NCI-H1930 (cell line): ENCODE results near the gene LRFN4.

Source experiments
- DNase-seq, 2 experiments: peaks; one replicate each; lab custom pipeline; 2025; lab: John Stamatoyannopoulos, UW

Gene LRFN4

DNA sequence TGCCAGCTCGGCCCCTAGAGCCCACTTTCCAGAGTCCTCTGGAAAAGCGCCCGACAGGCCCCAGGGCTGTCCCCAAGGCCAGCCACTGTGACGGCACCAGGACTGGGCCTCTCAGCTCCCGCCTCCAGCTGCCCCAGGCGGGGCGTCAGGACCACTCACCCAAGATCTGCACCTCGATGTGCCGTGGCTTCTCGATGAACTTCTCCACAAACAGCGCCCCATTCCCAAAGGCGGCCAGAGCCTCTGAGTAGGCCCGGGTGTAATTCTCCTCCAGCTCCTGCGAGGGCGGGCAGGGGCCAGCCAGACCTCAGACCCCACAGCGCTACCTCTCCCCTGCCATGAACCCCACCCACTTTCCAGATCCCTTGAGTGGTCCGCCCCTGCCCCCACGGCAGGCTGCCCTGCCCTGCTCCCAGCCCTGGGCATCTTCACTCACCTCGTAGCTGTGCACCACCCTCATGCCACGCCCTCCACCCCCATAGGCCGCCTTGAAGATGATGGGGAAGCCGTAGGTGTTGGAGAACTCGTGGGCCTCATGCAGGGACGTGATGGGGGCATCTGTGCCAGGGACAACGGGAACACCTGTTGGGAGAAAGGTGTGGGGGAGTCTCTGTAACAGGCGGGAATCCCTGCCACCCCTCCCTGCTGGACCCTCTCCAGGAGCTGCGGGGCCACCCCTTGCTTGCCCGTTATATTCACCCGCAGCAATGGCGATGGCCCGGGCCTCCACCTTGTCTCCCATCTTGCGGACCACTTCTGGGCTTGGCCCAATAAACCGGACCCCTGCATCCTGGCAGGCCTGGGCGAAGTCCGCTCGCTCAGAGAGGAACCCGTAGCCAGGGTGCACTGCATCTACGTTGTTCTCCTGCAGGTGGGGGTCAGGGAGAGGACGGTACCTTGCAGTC lies 14.0 kb downstream of the LRFN4 start:
- DNase-seq = no peak

DNA sequence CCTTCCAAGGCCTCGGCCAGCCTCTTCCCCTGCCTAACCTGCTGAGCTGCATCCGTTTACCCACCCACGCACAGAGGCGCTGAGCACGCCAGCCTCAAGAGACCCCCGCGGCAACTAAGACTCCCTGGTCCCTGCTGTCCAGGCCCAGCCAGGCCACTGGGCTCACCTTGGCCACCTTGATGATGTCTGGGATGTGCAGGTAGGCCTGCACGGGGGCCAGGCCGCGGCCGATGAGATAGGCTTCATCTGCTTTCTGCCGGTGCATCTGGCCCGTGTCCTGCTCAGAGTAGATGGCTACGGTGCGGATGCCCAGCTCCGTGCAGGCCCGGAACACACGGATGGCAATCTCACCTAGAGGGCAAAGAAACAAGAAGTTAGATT lies 14.6 kb downstream of the LRFN4 start:
- DNase-seq = no peak

- no peak for DNase-seq
These were observed 17.4 kb downstream of the LRFN4 start for GRCh38 chr11:66874232-66874631.

DNA sequence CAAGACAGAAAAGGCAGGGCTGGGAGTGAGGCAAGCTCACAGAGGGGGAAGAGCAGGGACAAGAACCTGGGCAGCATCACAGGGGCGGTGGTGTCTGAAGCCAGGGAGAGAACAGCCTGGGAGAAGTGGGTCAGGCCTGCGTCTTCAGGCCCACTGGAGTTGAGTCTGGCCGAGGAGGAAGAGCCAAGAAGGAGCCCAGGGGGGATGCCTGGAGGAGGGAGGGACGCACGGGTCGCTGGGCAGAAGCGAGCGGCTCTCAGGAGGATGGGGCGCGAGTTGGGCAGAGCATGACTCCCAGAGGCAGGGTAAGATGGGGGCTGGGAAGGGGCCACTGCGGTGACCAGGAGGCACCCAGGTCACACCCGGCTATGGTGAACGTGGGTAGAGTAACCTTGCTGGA lies 18.5 kb downstream of the LRFN4 start:
- no peak for DNase-seq

DNA sequence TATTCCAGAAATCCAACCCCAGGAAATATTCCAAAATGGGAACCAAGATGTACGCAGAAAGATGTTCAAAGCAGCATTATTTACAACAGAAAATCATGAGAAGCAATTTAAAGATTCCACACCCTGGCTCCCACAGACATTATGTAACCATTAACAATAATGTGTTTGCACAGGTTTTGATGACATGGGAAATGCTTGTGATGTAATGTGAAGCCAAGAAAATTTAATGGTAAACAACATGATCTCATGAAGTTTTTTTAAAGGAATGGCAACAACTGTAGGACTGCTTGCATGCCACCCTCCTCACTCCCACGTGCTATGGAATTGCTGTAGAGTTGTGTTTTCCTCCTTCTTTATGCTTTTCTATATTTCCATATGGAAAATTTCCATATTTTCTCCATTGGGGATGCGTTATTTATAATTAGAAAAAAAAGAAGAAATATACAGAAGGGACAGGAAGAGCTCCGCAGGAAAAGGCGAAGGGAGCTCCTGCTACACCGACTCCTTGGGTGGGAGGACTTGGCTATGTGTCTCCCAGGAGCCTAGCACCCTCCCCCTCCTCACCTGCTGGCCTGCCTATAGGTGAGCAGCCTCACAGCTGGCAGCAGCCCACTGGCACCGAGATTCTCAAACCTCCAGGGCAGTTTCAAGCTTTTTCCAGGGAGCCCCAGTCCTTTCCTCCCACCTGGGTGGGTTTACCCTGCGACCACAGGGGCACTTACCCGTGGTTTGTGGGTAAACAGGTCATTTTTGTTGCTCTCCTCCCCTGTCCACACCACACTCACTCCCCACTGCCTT lies 20.9 kb downstream of the LRFN4 start:
- no peak for DNase-seq

DNA sequence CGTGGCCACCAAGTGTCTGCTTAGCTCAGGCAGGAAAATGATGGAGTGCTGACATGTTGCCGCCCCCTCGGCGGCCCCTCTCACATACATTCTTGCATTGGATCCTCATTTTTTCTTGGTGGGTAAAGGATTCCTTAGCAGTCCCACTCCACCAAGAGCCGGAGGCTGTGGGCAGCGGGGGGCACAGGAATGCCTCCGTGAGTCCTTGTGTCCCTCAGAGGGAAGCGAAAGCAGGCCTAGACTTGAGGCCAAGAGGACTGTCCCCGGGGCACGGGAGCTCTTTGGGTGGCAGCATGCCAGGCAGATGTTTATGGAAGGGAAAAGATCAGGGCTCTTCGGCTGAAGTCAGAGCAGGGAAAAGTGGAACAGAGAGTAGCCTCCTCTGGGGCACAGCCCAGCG lies 21.6 kb downstream of the LRFN4 start:
- DNase-seq = no peak

- DNase-seq = no peak
These were observed 22.1 kb downstream of the LRFN4 start for GRCh38 chr11:66879000-66879399.

GRCh38 chr11:66879583-66879982 lies 22.7 kb downstream of the LRFN4 start:
- DNase-seq = no peak

- no peak for DNase-seq
These were observed 23.1 kb downstream of the LRFN4 start for GRCh38 chr11:66879999-66880398.

DNA sequence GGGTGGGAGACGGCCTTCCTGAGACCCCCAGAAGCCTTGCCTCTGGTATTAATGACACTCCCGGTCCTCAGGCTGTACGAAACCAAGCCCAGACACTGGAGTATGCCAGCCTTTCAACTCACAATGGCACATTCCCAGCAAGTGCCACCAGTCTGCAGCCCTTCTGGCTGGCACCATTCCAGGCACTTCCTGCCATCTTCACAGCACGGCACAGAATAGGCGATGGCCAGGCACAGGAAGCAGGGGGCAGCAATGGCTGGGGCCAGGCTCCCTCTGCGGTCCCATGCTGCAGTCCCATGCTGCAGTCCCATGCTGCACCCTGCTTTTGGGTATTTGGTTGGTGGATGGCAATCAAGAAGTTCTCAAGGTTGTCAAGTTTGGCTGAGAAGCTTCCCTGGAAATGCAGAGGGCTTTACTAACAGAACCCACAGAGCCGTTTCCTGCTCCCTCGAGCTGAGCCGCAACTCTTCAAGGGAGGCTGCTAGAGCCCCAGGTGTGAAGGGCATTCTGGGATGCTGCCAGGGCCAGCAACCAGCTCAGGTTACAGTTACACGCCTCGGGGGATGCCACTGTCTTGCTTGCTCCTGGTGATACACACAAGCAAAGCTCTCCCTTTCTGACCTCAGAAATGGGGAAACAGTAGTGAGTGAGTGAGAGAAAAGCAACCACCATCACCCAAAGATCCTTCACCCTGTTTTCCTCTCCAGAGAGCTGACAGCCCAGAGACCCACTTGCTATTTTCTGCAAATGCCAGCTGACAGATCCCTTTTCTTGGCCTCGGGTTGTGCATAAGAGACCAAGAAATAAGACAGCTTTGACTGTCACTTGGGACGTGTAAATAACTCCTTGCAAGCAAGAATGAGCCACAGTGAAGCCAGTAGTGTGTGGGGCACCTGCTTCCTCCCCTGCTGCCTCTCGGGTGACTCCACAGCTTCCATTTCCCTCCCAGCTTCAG lies 23.9 kb downstream of the LRFN4 start:
- no peak for DNase-seq

- no peak for DNase-seq
These were observed 24.6 kb downstream of the LRFN4 start for GRCh38 chr11:66881451-66881835.

GRCh38 chr11:66881927-66882452 lies 25.1 kb downstream of the LRFN4 start:
- DNase-seq = no peak

- no peak for DNase-seq
These were observed 25.7 kb downstream of the LRFN4 start for GRCh38 chr11:66882561-66883015.

DNA sequence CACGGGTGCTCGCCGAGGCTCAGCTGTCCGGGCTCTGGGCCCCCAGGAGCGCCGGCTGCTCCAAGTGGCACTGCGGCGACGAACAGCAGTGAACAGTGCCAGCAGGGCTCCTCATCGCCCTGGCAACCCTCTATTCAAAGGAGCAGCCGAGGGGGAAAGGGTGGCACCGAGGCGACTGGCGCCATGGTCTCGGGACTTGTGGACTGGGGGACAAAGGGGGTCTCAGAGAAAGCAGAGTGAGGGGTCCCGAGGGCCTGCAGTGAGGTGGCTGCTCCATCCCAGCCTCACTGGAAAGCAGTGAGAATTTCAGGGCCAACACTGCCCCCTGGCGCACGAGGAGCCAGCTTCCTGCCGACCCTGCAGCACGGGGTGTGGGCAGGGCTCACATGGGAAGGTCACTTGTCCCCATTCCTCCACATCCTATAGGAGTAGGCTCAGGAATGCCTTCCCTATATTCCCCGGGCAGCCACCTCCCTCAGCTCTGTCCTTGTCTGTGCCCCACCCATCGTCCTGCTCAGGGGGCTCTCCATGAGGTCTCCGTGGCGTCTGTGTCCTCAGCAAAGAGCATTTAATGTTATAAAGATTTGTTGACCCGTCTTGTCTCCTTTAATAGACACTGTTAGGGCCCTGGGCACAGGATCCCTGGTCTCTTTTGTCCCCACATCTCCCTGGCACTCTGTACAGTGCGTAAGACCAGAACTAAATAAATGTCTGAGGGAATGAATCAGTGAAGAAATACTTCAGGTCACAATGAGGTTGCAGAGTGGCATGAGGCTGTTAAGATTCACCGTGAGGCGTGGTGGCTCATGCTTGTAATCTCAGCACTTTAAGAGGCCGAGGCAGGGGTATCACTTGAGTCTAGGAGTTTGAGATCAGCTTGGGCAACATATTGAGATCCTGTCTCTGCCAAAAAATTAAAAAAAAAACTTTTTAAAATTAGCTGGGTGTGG lies 26.4 kb downstream of the LRFN4 start:
- DNase-seq = peak; percentile 54 to 61

DNA sequence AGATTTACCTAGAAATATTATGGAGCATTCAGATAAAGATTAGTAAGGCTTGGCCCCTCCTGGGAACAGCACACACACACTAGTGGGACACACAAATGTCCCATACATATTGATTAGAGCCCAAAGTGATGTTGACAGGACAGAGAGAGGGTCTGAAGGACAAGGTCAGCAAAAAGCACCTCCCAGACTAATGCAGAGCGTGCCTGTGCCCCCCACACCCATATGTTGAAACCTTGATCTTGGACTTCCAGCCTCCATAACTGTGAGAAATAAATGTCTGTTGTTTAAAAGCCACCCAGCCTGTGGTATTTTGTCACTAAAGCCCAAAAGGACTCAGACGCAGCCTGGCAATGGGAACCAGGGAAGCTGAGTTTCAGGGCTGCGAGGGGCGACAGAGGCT lies 27.6 kb downstream of the LRFN4 start:
- DNase-seq = no peak

GRCh38 chr11:66885469-66885868 lies 28.6 kb downstream of the LRFN4 start:
- DNase-seq = no peak

DNA sequence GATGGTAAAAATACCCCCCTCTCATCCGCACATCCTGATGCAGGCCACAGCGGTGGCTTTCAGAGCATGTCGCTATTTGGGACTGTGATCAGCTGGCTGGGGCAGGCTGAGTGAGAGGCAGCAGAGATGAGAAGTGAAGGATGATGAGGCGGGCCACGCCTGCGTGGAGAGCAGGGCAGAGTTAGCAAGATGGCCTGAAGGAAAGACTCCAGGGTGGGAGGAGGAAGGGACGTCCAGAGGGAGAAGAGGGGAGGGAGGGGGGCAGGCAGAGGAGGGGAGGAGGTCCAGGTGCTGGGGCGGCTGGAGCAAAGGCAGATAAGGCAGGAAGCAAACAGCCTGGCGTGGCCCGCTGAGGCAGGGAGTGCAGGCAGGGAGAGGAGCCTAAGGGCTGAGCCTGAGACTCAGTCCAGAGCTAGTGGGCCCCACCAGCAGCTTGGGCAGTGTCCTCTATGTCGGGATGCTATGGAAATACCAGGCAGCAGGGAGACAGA lies 29.1 kb downstream of the LRFN4 start:
- no peak for DNase-seq

- no peak for DNase-seq
These were observed 29.9 kb downstream of the LRFN4 start for GRCh38 chr11:66886671-66887221.

DNA sequence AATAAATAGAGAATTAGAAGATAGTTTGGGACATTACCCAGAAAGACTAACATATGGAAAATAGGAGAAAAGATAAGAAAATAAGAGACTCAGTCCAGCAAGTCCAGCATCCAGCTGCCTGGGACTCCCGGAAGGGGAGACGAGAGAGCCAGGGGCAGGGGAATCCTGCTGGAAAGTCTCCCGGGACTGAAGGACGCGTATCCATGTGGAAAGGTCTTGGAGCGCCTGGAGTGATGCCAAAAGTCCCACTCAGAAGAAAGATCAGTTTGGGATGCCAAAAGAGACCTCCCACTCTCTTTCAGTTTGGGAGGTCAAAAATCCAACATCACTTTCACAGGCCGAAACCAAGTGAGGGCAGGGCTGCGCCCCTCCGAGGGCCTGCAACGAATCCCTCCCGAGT lies 30.7 kb downstream of the LRFN4 start:
- no peak for DNase-seq

DNA sequence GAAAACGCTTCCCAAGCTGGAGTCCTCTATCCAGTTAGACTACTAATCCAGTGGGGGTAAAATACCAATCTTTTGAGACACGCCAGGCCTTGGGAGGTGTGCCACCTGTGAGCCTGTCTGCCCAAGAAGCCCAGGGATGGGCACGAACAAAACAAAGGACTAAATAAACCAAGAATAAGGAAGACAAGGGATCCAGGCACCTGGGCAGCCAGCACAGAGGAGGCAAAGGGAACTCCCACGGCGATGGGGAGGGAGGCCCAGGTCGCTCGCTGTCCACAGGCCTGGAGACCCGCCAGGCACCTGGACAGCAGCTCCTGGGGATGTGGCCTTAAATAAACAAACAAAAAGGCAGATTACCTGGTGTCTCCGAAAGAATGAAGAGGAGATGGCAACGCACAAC lies 31.4 kb downstream of the LRFN4 start:
- no peak for DNase-seq
